WTC11 (cell line): Measurements from ENCODE around the gene DNAJC25. TPM values are rescaled to one million over a fixed set of nuclear protein-coding genes. Genes with fewer than 3 reads are reported as not detected.

ENCODE experiments used
- ATAC-seq: fragments of 200-7000 bp; cut with Tn5 transposase; 2 replicates; pipeline ENCODE4 v1.10.0; 2021; ENCODE audit warnings: mild to moderate bottlenecking, moderate library complexity
- CTCF ChIA-PET: fragments of 300-600 bp; sonication (Branson Sonifier 250); formaldehyde crosslinking; loops from one replicate; lab custom pipeline; 2021; ENCODE audit warnings: antibody characterized with exemption; lab: Charles Lee
- POLR2A ChIA-PET: fragments of 350-600 bp; sonication (Branson Sonifier 250); formaldehyde crosslinking; loops from one replicate; lab custom pipeline; 2021; ENCODE audit warnings: antibody characterized with exemption; lab: Charles Lee
- DNase-seq: peaks from one replicate; pipeline ENCODE4 v3.0.0; 2021; ENCODE audit warnings: low spot score
- H3K27ac Mint-ChIP-seq: 2 replicates; pipeline ENCODE4 v1.8.0; 2021; ENCODE audit warnings: mixed read lengths
- H3K27me3 Mint-ChIP-seq: 2 replicates; pipeline ENCODE4 v1.8.0; 2021; ENCODE audit warnings: low read depth, mild to moderate bottlenecking, moderate library complexity, mixed read lengths
- H3K36me3 Mint-ChIP-seq: 2 replicates; pipeline ENCODE4 v1.8.0; 2021; ENCODE audit warnings: mixed read lengths
- H3K4me1 Mint-ChIP-seq: 2 replicates; pipeline ENCODE4 v1.8.0; 2022; ENCODE audit warnings: mixed read lengths
- H3K4me3 Mint-ChIP-seq: 2 replicates; pipeline ENCODE4 v1.8.0; 2021; ENCODE audit warnings: mild to moderate bottlenecking, moderate library complexity, mixed read lengths
- H3K9me3 Mint-ChIP-seq: 2 replicates; pipeline ENCODE4 v1.8.0; 2021; ENCODE audit warnings: mixed read lengths
- ELF4 ChIP-seq: sonication (generic); formaldehyde crosslinking; IDR thresholded peaks from 2 replicates; pipeline ENCODE4 v1.8.1; 2022; ENCODE audit warnings: low read depth, mild to moderate bottlenecking, moderate library complexity, missing genetic modification reagents
- GRHL2 ChIP-seq: fragments of 250-450 bp; sonication (Bioruptor Pico); IDR thresholded peaks from 2 replicates; pipeline ENCODE4 v1.8.0; 2022; ENCODE audit warnings: mild to moderate bottlenecking, moderate library complexity; ENCODE audit not compliant: insufficient replicate concordance, severe bottlenecking
- IRF1 ChIP-seq: sonication (generic); formaldehyde crosslinking; IDR thresholded peaks from 2 replicates; pipeline ENCODE4 v1.8.0; 2023; ENCODE audit warnings: missing genetic modification reagents
- IRF2 ChIP-seq: sonication (generic); formaldehyde crosslinking; IDR thresholded peaks from 2 replicates; pipeline ENCODE4 v1.8.0; 2022; ENCODE audit warnings: low read depth, missing genetic modification reagents, borderline replicate concordance
- MAX ChIP-seq: sonication (generic); formaldehyde crosslinking; IDR thresholded peaks from 2 replicates; pipeline ENCODE4 v1.8.0; 2022; ENCODE audit warnings: mild to moderate bottlenecking, missing genetic modification reagents
- MLX ChIP-seq: sonication (generic); formaldehyde crosslinking; IDR thresholded peaks from 2 replicates; pipeline ENCODE4 v1.8.1; 2023; ENCODE audit warnings: mild to moderate bottlenecking, missing genetic modification reagents, moderate library complexity
- MXD4 ChIP-seq: fragments of 250-450 bp; sonication (Bioruptor Pico); IDR thresholded peaks from 2 replicates; pipeline ENCODE4 v1.8.0; 2021; ENCODE audit warnings: mild to moderate bottlenecking, moderate library complexity, borderline replicate concordance
- NFE2L1 ChIP-seq: sonication (generic); formaldehyde crosslinking; IDR thresholded peaks from 2 replicates; pipeline ENCODE4 v1.8.1; 2023; ENCODE audit warnings: missing genetic modification reagents
- NR3C1 ChIP-seq: sonication (generic); formaldehyde crosslinking; conservative IDR thresholded peaks from 2 replicates; pipeline ENCODE4 v1.8.1; 2023; ENCODE audit warnings: low read depth, mild to moderate bottlenecking, missing genetic modification reagents
- RELA ChIP-seq: sonication (generic); formaldehyde crosslinking; IDR thresholded peaks from 2 replicates; pipeline ENCODE4 v1.8.1; 2022; ENCODE audit warnings: missing genetic modification reagents, mild to moderate bottlenecking, borderline replicate concordance
- SOX15 ChIP-seq: fragments of 250-450 bp; sonication (Bioruptor Pico); IDR thresholded peaks from 2 replicates; pipeline ENCODE4 v1.9.0; 2021; ENCODE audit warnings: mild to moderate bottlenecking
- TCF7 ChIP-seq: sonication (generic); formaldehyde crosslinking; IDR thresholded peaks from 2 replicates; pipeline ENCODE4 v1.8.0; 2022; ENCODE audit warnings: mild to moderate bottlenecking, low read depth, missing genetic modification reagents, moderate library complexity
- USF1 ChIP-seq: sonication (generic); formaldehyde crosslinking; IDR thresholded peaks from 2 replicates; pipeline ENCODE4 v1.8.0; 2022; ENCODE audit warnings: mild to moderate bottlenecking, missing genetic modification reagents
- ZBTB21 ChIP-seq: sonication (generic); formaldehyde crosslinking; IDR thresholded peaks from 2 replicates; pipeline ENCODE4 v1.8.1; 2023; ENCODE audit warnings: mild to moderate bottlenecking, missing genetic modification reagents, borderline replicate concordance
- ZNF138 ChIP-seq: sonication (generic); formaldehyde crosslinking; conservative IDR thresholded peaks from 2 replicates; pipeline ENCODE4 v1.8.1; 2022; ENCODE audit warnings: mild to moderate bottlenecking, moderate library complexity, missing genetic modification reagents
- ZNF232 ChIP-seq: sonication (generic); formaldehyde crosslinking; IDR thresholded peaks from 2 replicates; pipeline ENCODE4 v1.8.0; 2022; ENCODE audit warnings: mild to moderate bottlenecking, missing genetic modification reagents
- ZNF512 ChIP-seq: sonication (generic); formaldehyde crosslinking; IDR thresholded peaks from 2 replicates; pipeline ENCODE4 v1.8.1; 2022; ENCODE audit warnings: missing genetic modification reagents, borderline replicate concordance
- ZNF532 ChIP-seq: fragments of 250-450 bp; sonication (Bioruptor Pico); IDR thresholded peaks from 2 replicates; pipeline ENCODE4 v1.9.0; 2021; ENCODE audit warnings: mild to moderate bottlenecking, borderline replicate concordance
- total RNA-seq: library from RNA; stranded (reverse); gene quantifications from 3 replicates; pipeline ENCODE4 v1.2.3, GENCODE V29; 2021
- TF ChIP-seq, protein P1 (sequence below): sonication (generic); formaldehyde crosslinking; IDR thresholded peaks from 2 replicates; pipeline ENCODE4 v1.8.1; 2023; ENCODE audit warnings: mild to moderate bottlenecking, moderate library complexity, missing genetic modification reagents
- TF ChIP-seq, protein P2 (sequence below): sonication (generic); formaldehyde crosslinking; IDR thresholded peaks from 2 replicates; pipeline ENCODE4 v1.8.1; 2023; ENCODE audit warnings: mild to moderate bottlenecking, missing genetic modification reagents

The DNAJC25 gene
- total RNA-seq, 1 experiment from 2014 or later = 7.4 TPM

DNA sequence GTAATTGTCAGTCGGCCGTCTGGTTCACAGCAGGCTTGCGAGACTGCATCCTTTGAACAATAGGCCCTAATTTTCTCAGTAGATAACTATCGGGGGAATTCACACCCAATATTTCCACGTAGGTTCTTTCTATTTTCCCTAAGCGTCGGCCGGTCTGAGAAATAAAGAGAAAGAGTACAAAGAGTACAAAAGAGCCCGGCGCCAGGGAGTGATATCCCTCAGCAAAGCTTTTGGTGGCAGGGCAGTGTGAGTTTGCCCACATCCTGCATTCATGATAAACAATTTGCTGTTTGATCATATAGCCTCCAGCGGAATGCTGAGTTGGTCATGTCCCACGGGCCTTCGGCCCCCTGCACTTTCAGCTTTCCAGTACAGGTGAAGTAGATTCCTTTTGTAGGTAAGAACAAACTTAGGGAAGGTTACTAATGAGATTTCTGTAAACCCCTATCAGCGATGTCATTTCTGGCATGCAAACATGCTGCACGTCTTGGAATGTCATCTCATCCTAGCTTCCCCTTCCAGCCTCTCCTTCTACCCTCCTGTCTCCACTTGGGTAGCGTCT is 27.0 kb upstream of the DNAJC25 start:
- CTCF ChIA-PET = no interaction called here
- POLR2A ChIA-PET = no interaction called here
- DNase-seq (no peak), ATAC-seq (no peak)
- H3K4me3 Mint-ChIP-seq = no peak overlapping the region
- no peaks in the 10 kb centered on the region for H3K36me3 Mint-ChIP-seq
- H3K9me3 Mint-ChIP-seq = no peaks in the 10 kb centered on the region
- TF ChIP-seq MLX (CRISPR knock-in tag) (no peak), MAX (CRISPR knock-in tag) (no peak), ELF4 (no peak), SOX15 (CRISPR knock-in tag) (no peak), ZNF512 (CRISPR knock-in tag) (no peak), ZNF232 (CRISPR knock-in tag) (no peak), IRF1 (CRISPR knock-in tag) (no peak), MXD4 (CRISPR knock-in tag) (no peak), NR3C1 (CRISPR knock-in tag) (no peak), TCF7 (CRISPR knock-in tag) (no peak), NFE2L1 (CRISPR knock-in tag) (no peak), RELA (CRISPR knock-in tag) (no peak)
- TF ChIP-seq, protein P1, sequence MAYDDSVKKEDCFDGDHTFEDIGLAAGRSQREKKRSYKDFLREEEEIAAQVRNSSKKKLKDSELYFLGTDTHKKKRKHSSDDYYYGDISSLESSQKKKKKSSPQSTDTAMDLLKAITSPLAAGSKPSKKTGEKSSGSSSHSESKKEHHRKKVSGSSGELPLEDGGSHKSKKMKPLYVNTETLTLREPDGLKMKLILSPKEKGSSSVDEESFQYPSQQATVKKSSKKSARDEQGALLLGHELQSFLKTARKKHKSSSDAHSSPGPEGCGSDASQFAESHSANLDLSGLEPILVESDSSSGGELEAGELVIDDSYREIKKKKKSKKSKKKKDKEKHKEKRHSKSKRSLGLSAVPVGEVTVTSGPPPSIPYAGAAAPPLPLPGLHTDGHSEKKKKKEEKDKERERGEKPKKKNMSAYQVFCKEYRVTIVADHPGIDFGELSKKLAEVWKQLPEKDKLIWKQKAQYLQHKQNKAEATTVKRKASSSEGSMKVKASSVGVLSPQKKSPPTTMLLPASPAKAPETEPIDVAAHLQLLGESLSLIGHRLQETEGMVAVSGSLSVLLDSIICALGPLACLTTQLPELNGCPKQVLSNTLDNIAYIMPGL (CRISPR knock-in tag) = no peak
- TF ChIP-seq, protein P2, sequence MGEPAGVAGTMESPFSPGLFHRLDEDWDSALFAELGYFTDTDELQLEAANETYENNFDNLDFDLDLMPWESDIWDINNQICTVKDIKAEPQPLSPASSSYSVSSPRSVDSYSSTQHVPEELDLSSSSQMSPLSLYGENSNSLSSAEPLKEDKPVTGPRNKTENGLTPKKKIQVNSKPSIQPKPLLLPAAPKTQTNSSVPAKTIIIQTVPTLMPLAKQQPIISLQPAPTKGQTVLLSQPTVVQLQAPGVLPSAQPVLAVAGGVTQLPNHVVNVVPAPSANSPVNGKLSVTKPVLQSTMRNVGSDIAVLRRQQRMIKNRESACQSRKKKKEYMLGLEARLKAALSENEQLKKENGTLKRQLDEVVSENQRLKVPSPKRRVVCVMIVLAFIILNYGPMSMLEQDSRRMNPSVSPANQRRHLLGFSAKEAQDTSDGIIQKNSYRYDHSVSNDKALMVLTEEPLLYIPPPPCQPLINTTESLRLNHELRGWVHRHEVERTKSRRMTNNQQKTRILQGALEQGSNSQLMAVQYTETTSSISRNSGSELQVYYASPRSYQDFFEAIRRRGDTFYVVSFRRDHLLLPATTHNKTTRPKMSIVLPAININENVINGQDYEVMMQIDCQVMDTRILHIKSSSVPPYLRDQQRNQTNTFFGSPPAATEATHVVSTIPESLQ (CRISPR knock-in tag) = no peak
- H3K27me3 Mint-ChIP-seq = peaks cover 2% of the 10 kb centered on the region; the same call in 1 of the 2 replicates
- peaks cover 8% of the 10 kb centered on the region; the same call in 1 of the 2 replicates for H3K4me1 Mint-ChIP-seq
- no peak overlapping the region for H3K27ac Mint-ChIP-seq

DNA sequence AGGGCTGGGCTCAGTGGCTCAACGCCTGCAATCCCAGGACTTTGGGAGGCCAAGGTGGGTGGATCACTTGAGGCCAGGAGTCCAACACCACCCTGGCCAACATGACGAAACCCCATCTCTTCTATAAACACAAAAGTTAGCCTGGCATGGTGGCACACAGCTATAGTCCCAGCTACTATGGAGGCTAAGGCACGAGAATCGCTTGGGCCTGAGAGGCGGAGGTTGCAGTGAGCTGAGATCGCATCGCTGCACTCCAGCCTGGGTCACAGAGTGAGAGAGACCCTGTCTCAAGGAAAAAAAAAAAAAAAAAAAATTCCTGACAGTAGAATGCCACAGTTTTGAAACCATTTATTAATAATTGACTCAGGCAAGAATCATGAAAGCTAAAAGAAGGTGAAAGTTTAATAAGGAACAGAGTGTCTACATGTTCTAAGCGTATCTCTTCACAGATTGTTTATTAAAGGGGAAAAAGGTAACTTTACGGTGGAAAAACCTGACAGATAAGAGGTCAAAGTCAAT is 26.0 kb upstream of the DNAJC25 start:
- DNase-seq (no peak), ATAC-seq (no peak)
- Mint-ChIP-seq H3K36me3 (no peaks in the 10 kb centered on the region), H3K27ac (no peak overlapping the region), H3K27me3 (peaks cover 2% of the 10 kb centered on the region; the same call in 1 of the 2 replicates), H3K4me1 (peaks cover 6% of the 10 kb centered on the region; the same call in 1 of the 2 replicates), H3K9me3 (no peaks in the 10 kb centered on the region), H3K4me3 (no peak overlapping the region)
- ChIA-PET CTCF (interaction anchor here (0.5 to 1.1 kb wide), 3 partner anchors 9 to 197 kb away, joined by 3 to 7 read pairs (median 3); no protein-coding TSS in a partner anchor), POLR2A (interaction anchor here (0.7 kb wide), 1 partner anchor 34 kb away, joined by 9 read pairs; no protein-coding TSS in a partner anchor)
- TF ChIP-seq ZBTB21 (CRISPR knock-in tag) (no peak), ELF4 (no peak), IRF2 (CRISPR knock-in tag) (no peak), USF1 (CRISPR knock-in tag) (no peak), ZNF532 (CRISPR knock-in tag) (no peak), GRHL2 (CRISPR knock-in tag) (no peak), ZNF138 (CRISPR knock-in tag) (no peak)
